Measurements from ENCODE around the gene BLOC1S6. TPM values are rescaled to one million over a fixed set of nuclear protein-coding genes. Genes with fewer than 3 reads are reported as not detected.

The BLOC1S6 gene
- total and polyA plus RNA-seq, 2 of the 13 experiments (the other 11 are each of a cell fraction or from before 2014, with no cell fraction given) = 11.8 to 44.3 TPM

DNA sequence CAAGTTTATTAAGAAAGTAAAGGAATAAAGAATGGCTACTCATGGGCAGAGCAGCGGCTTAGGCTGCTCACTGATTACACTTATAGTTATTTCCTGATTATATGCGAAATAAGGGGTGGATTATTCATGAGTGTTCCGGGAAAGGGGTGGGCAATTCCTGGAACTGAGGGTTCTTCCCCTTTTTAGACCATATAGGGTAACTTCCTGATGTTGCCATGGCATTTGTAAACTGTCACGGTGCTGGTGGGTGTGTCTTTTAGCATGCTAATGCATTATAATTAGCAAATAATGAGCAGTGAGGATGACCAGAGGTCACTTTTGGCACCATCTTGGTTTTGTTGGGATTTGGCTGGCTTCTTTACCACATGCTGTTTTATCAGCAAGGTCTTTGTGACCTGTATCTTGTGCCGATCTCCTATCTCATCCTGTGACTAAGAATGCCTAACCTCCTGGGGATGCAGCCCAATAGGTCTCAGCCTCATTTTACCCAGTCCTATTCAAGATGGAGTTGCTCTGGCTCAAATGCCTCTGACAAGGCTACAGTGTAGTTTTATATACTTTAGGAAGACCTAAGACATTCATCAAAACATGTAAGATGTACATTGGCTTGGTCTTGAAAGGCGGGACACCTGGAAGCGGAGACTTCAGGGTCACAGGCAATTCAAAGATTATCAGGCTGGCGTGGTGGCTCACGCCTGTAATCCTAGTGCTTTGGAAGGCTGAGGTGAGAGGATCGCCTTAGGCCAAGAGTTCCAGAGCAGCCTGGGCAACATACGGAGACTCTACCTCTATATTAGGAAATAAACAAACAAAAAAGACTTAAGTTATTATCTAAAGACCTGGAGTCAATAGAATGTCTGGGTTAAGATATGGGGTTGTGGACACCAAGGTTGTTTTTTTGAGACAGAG is 3.2 kb upstream of the BLOC1S6 start:
- Histone ChIP-seq H3K27me3 (ENCODE audit: control insufficient read depth in 1 of 2, insufficient read depth in 2 of 2, low read length in 2 of 2) (no peaks in the 10 kb centered on the region; a peak in 1 of 5 replicates), H3K79me2 (ENCODE audit: insufficient read depth, low read length) (peaks cover 15% of the 10 kb centered on the region), H3K27ac (ENCODE audit: extremely low read length, insufficient read depth, low read length) (no peak overlapping the region), H3K4me1 (ENCODE audit: insufficient read depth, low read length) (peaks cover 16% of the 10 kb centered on the region), H2AFZ (ENCODE audit: low read length) (no peak overlapping the region), H3K4me3 (replicated peaks in 1 of 3; ENCODE audit: insufficient read depth in 1 of 3, low read depth in 2 of 3, low read length in 3 of 3) (no peak overlapping the region), H3K9ac (ENCODE audit: insufficient read depth, low read depth, low read length) (no peak overlapping the region), H3K9me3 (ENCODE audit: low read length) (no peaks in the 10 kb centered on the region), H4K20me1 (ENCODE audit: insufficient read depth, low read length) (no peaks in the 10 kb centered on the region), H3K36me3 (replicated peaks in 1 of 2; ENCODE audit: control insufficient read depth in 1 of 2, insufficient read depth in 2 of 2, low read length in 2 of 2) (no peaks in the 10 kb centered on the region), H3K4me2 (ENCODE audit: low read depth, low read length) (no peak overlapping the region)
- intact Hi-C loops (cut with micrococcal nuclease; ENCODE audit: unreplicated experiment) = loop anchor here (10.0 kb wide), 1 partner anchor 51 kb away; the partner anchor contains the start of gene SQOR
- in situ Hi-C loops (cut with HindIII; ENCODE audit: extremely low pct_ligation_motif_present, low pct_unique_long_range_greater_than_20kb) = no loop called here
- DNase-seq (ENCODE audit: low spot score) (no peak), ATAC-seq (no peak), FAIRE-seq (no peak)
- BruUV-seq (replicated peaks) = no TSS peak
- WGBS (ENCODE audit: low lambda C conversion rate) = 93% methylated on average over 11 of the region's 11 CpGs
- ChIA-PET POLR2A (no interaction called here), CTCF (ENCODE audit: low intra/inter-chr PET ratio, low total read pairs) (no interaction called here)
- TF ChIP-seq GATAD1 (CRISPR knock-in tag; IDR thresholded peaks at IDR 0.05) (no peak), ZNF670 (CRISPR knock-in tag; IDR thresholded peaks at IDR 0.05; ENCODE audit: borderline replicate concordance) (no peak), SUZ12 (IDR thresholded peaks at IDR 0.05; ENCODE audit: low read depth, low read length) (no peak), ZNF629 (CRISPR knock-in tag; conservative IDR thresholded peaks at IDR 0.05) (no peak), TSC22D2 (CRISPR knock-in tag; IDR thresholded peaks at IDR 0.05; ENCODE audit: borderline replicate concordance) (no peak), SKI (IDR thresholded peaks at IDR 0.05; ENCODE audit: partially characterized antibody) (no peak), ZNF883 (CRISPR knock-in tag; IDR thresholded peaks at IDR 0.05; ENCODE audit: not compliant biosample characterization) (no peak), ZFP1 (CRISPR knock-in tag; IDR thresholded peaks at IDR 0.05) (no peak), ZNF317 (CRISPR knock-in tag; IDR thresholded peaks at IDR 0.05) (no peak), TCF7L2 (IDR thresholded peaks at IDR 0.05; ENCODE audit: low read depth, low read length) (no peak)
- TF ChIP-seq, protein P1, sequence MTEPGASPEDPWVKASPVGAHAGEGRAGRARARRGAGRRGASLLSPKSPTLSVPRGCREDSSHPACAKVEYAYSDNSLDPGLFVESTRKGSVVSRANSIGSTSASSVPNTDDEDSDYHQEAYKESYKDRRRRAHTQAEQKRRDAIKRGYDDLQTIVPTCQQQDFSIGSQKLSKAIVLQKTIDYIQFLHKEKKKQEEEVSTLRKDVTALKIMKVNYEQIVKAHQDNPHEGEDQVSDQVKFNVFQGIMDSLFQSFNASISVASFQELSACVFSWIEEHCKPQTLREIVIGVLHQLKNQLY (CRISPR knock-in tag; IDR thresholded peaks at IDR 0.05) = no peak
- TF ChIP-seq, protein P2, sequence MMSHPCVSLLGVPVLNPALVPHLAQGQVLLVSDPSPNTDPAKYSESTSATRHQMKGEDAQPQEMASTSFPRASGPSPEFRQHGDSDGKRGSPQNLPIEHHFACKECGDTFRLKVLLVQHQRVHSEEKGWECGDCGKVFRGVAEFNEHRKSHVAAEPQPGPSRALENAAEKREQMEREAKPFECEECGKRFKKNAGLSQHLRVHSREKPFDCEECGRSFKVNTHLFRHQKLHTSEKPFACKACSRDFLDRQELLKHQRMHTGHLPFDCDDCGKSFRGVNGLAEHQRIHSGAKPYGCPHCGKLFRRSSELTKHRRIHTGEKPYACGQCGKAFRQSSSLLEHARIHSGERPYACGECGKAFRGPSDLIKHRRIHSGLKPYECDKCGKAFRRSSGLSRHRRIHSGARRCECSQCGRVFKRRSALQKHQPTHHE (CRISPR knock-in tag; IDR thresholded peaks at IDR 0.05; ENCODE audit: borderline replicate concordance) = no peak
- TF ChIP-seq, protein P3, sequence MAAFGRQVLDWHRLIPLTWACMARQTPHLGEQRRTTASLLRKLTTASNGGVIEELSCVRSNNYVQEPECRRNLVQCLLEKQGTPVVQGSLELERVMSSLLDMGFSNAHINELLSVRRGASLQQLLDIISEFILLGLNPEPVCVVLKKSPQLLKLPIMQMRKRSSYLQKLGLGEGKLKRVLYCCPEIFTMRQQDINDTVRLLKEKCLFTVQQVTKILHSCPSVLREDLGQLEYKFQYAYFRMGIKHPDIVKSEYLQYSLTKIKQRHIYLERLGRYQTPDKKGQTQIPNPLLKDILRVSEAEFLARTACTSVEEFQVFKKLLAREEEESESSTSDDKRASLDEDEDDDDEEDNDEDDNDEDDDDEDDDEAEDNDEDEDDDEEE (CRISPR knock-in tag; IDR thresholded peaks at IDR 0.05) = no peak
- TF ChIP-seq, protein P4, sequence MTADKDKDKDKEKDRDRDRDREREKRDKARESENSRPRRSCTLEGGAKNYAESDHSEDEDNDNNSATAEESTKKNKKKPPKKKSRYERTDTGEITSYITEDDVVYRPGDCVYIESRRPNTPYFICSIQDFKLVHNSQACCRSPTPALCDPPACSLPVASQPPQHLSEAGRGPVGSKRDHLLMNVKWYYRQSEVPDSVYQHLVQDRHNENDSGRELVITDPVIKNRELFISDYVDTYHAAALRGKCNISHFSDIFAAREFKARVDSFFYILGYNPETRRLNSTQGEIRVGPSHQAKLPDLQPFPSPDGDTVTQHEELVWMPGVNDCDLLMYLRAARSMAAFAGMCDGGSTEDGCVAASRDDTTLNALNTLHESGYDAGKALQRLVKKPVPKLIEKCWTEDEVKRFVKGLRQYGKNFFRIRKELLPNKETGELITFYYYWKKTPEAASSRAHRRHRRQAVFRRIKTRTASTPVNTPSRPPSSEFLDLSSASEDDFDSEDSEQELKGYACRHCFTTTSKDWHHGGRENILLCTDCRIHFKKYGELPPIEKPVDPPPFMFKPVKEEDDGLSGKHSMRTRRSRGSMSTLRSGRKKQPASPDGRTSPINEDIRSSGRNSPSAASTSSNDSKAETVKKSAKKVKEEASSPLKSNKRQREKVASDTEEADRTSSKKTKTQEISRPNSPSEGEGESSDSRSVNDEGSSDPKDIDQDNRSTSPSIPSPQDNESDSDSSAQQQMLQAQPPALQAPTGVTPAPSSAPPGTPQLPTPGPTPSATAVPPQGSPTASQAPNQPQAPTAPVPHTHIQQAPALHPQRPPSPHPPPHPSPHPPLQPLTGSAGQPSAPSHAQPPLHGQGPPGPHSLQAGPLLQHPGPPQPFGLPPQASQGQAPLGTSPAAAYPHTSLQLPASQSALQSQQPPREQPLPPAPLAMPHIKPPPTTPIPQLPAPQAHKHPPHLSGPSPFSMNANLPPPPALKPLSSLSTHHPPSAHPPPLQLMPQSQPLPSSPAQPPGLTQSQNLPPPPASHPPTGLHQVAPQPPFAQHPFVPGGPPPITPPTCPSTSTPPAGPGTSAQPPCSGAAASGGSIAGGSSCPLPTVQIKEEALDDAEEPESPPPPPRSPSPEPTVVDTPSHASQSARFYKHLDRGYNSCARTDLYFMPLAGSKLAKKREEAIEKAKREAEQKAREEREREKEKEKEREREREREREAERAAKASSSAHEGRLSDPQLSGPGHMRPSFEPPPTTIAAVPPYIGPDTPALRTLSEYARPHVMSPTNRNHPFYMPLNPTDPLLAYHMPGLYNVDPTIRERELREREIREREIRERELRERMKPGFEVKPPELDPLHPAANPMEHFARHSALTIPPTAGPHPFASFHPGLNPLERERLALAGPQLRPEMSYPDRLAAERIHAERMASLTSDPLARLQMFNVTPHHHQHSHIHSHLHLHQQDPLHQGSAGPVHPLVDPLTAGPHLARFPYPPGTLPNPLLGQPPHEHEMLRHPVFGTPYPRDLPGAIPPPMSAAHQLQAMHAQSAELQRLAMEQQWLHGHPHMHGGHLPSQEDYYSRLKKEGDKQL (CRISPR knock-in tag; IDR thresholded peaks at IDR 0.05; ENCODE audit: low read depth) = no peak

Data from HepG2 (cell line).